GM21619 (cell line): ENCODE data around the gene DENND5B.
A peak's percentile ranks its signal among the peaks of the same experiment; 100 is the strongest.
"Not testable (repeated sequence)": the region's sequence is repeated elsewhere in the genome, so short reads cannot be mapped to it uniquely, and the experiment has no call there.

Experiments
- ATAC-seq: cut with Tn5 transposase; IDR thresholded peaks from one replicate; pipeline ENCODE4 v1.9.1; 2021; ENCODE audit not compliant: unreplicated experiment

The DENND5B gene

DNA sequence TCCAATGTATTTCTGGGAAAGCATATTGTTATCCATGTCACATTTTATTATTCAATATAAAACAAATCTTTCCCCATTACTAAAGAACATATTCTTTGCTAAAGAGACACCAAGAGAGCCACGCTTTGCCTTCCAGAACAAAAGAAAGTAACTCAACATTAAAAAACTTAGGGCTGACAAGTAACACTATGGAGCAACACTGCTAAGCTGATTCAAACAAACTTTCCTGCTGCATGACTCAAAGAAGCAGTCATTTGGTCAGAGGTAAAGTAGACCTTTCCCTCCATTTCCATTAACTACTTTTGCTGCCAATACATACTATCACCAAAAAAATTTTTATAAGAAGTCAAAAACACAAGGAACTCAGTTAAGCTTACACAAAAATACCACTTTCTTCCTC, 83.0 kb downstream of the DENND5B start:
- no peak for ATAC-seq

GRCh38 chr12:31506515-31507306, 84.2 kb downstream of the DENND5B start:
- ATAC-seq = no peak

GRCh38 chr12:31504625-31505222, 86.2 kb downstream of the DENND5B start:
- ATAC-seq = no peak

DNA sequence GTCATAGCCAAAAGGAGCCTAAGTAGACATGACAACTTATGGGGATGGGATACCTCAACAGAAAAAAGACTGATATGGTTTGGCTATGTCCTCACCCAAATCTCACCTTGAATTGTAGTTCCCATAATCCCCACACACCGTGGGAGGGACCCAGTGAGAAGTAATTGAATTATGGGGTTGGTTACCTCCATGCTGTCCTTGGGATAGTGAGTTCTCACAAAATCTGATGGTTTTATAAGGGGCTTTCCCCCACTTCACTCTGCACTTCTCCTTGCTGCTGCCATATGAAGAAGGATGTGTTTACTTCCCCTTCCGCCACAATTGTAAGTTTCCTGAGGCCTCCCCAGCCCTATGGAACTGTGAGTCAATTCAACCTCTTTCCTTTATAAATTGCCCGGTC, 89.9 kb downstream of the DENND5B start:
- not testable (repeated sequence) for ATAC-seq

GRCh38 chr12:31499567-31499966, 91.4 kb downstream of the DENND5B start:
- no peak for ATAC-seq

GRCh38 chr12:31498424-31498823, 92.5 kb downstream of the DENND5B start:
- ATAC-seq = no peak

DNA sequence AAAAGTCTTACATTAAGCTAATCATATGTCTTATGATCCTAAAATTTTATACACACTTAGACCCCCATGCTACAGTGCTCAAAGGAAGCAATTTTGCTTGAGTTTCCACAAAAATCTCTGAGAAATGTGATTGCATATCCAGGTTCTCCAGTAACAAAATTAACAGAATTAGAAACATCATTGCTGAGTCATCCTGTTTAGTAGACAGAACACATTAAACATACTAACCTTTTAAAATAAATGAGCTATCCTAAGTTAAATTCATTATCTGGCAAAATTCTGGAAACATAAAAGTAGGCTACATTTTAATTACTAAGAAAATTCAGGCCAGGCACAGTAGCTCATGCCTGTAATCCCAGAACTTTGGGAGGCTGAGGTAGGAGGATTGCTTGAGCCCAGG, 94.7 kb downstream of the DENND5B start:
- no peak for ATAC-seq

DNA sequence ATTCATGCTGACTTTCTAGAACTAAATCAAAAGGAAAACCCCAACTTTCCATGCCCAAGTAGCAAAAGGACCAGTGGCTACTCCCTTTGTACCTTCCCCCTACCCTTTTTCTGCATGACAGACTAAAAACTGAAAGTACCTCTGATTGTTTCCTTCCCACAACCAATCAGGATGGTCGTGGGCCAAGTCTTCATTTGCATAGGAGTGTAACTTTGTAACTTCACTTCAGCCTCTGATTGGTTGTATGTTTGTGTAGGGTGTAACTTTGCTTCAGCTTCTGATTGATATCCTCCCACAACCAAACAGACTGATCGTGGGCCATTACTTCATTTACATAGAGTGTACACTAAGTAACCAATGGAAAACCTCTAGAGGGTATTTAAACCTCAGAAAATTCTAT, 96.5 kb downstream of the DENND5B start:
- no peak for ATAC-seq

DNA sequence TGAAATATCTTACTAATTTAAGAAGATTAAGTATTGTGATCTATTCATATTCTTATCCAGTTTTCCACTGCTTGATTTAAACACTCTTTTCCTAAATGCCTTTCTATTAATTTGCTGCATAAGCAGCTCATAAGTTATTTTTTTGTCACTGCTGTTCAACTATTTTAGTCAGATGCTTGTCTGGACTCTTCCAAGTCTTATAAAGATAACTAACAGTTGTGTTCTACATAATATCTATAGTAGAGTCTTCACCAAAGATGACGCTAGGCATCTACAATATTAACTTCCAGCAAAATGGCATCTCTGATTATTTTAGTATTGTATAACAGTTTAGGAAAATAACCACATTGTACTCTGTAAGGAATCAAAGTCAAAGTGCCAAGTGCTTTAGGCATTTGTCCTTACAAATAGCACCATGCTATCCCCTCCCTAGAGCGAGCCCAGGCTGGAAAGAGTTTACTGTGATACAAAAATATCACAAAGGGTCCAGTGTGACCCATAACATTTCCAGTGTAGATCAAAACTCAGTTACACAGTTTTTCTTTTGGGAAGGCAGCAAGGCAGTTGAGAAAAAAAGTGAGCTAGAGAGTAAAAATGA, 98.2 kb downstream of the DENND5B start:
- no peak for ATAC-seq

DNA sequence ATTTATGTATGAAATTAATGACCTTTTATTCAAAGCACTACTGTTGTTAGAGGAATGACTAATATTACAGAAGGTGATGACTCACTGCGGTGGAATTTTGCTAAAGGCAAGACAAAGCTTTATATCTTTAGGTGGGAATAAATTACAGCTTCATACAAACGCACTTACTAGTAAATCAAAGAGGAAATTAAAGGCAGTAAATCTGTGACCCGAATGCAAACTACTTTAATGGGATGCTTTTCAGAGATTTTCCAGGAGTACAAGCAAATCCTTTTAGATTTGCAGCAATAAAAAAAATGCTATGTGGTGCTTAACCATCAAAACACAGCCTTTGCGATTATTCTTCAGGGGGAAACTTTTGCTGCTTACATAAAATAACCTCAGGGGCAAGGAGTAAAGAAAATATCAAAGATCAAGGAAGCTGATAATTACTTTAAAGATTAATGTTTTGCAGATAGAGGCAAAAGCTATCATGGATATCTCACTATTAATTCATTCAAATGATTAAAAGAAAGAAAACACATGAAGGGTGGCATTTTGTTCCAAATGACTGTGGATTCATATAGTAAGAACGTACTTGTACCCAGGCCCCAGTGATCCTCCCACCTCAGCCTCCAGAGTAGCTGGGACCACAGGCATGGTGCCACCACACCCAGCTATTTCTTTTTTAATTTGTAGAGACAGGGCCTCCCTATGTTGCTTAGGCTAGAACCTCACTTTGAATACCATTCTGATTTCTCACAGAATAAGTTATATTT, 98.9 kb downstream of the DENND5B start:
- no peak for ATAC-seq

GRCh38 chr12:31491241-31491794, 99.6 kb downstream of the DENND5B start:
- no peak for ATAC-seq

- ATAC-seq = no peak
These were observed 102.1 kb downstream of the DENND5B start for GRCh38 chr12:31488737-31489338.

DNA sequence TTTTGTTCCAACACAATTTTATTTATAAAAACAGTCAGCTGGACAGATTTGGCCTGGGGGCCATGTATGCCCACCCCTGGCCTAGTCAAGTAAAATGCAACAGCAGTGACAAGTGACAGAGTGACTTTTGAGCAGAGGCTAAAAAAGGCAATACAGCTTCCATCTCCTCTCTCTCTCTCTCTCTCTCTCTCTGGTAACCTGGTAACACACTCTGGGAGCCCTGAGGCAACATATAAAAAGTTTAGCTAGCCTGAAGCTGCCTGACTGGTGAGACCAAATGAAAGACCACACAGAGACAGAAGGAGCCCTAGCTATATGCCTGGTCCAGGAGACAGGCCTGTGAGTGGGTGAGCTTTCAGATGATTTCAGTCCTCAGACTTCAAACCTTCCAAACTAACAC, 105.4 kb downstream of the DENND5B start:
- no peak for ATAC-seq

DNA sequence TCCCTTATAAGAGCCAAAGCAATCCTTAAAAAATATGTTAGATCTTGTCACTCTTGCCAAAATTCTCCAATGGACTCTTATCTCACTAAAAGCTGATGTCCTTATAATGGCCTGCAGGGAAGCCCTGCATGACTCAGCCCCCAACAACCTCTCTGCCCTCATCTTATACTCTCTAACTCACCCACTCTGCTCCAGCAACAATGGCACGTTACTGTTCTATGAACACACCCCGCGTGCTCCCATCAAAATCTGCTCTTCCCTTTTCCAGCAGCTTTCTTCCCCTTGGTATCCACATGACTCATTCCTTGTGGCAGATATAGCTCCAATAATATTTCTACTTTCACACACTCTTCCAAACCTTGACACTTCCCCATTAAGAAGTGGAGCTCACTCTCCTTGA, 108.1 kb downstream of the DENND5B start:
- ATAC-seq = no peak

GRCh38 chr12:31481415-31481814, 109.5 kb downstream of the DENND5B start:
- no peak for ATAC-seq

DNA sequence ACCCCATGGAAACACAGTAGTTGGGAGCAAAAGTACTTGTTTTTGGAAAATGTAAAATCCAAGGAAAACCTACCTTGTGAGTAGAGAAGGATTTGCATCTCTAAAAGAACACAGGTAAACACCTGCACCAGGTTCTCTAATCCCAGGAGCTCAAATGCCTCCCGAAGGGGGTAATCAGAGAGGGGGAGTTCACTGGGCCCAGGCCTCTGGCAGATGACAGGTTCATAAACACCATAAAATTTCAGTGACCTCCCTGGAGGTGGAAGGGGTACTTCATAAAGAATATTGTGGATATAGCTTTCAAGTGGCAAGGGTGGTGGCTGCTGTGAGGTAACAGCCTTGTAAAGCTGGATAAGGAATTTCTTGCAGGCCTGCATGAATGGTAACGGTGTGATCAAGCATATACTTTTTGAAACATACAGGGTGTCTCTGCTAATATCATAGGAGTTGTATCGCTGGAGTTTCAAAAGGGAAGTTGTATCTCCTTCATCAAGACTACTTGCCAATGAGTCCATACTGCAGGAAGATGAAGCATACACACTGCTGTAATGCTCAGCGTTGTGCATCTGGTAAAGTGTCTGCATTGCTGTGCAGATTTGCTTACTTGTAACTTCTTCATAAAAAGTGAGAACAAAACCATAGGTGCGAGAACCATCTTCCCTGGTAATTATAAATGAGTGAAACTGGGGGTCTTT, 111.3 kb downstream of the DENND5B start:
- ATAC-seq = no peak

- ATAC-seq = no peak
These were observed 112.0 kb downstream of the DENND5B start for GRCh38 chr12:31478898-31479297.

DNA sequence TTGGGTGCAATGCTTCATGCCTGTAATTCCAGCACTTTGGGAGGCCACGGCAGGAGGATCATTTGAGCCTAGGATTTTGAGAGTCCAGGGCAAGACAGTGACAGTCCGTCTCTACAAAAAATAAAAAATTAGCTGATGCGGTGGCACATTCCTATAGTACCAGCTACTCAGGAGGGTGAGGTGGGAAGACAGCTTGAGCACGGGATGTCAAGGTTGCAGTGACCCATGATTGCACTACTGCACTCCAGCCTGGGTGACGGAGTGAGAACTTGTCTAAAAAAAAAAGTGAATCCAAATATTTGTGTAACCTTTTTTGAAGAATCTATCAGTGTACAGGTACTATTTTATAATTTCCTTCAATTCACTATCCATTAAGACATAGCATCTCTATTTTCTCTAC, 112.5 kb downstream of the DENND5B start:
- no peak for ATAC-seq

DNA sequence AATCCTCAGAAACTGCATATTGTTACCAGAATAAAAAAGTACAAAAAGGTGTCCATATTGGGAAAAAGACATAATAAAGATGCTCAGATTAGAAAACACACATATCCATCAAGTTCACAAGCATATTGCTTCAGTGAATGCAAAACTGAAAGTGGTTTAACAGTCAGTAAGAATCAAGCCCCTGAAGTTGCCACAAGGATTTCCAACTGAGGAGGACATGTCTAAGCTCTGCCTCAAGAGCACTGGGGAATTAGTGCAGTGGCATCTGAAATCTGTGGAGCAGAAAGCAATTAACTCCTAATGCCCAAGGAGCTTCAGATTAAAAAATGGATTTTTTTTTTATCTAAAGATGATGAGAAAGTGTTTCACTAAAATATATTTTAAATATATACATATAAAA, 113.2 kb downstream of the DENND5B start:
- peak; percentile 74 for ATAC-seq

DNA sequence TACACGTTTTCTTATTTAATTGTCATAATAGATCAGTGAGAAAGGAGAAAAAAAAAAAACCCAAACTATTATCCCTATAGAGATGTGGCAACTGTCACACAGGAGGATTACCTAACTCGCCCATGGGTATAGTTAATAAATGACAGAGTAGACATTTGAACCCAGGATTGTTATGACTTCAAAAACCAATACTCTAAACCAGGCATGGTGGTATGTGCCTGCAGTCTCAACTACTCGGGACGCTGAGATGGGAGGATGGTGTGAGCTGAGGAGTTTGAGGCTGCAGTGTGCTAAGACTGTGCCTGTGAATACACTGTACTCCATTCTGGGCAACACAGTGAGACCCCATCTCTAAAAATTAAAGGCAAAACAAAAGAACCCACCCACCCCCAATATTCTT, 114.5 kb downstream of the DENND5B start:
- no peak for ATAC-seq
